NCI-H2029 (cell line): ENCODE results near the gene HTT.

Source experiments
- DNase-seq: peaks from one replicate; lab custom pipeline; 2025; lab: John Stamatoyannopoulos, UW

The HTT gene

DNA sequence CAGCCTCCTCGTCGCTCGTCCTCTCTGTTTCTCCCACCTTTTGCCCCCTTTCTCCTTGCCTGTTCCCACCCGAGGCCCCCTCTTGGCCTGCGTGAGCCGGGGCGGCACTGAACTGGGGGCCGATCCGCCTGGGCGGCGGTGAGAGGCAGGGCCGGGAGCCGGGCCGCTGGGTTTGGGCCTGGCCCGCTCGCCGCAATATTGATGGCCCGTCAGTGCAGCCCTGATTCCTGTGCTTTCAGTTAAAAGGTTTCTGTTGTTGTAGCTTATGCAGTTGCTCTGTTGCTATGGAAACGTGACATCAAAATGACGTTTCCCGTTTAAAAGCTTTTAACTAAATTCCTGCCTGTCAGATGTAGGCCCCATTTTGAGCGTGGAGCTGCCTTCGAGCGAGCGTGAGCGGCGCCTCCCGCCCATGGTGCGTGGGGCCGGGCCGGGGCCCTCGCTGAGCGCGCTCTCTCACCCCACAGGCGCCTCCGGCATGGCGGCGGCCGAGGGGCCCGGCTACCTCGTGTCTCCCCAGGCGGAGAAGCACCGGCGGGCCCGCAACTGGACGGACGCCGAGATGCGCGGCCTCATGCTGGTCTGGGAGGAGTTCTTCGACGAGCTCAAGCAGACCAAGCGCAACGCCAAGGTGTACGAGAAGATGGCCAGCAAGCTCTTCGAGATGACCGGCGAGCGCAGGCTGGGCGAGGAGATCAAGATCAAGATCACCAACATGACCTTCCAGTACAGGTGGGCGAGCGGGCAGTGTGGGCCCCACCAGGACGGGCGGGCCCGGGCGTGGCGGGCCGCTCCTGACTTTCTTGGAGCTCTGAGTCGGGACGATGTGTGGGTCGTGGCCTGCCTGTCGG, 174.6 kb downstream of the HTT start, which contains the start of gene MSANTD1:
Gene MSANTD1 (plus strand): TSS at position 349 of the 851 bp plus-strand sequence. CDS start 64 bp downstream, at position 413.
- no peak for DNase-seq

DNA sequence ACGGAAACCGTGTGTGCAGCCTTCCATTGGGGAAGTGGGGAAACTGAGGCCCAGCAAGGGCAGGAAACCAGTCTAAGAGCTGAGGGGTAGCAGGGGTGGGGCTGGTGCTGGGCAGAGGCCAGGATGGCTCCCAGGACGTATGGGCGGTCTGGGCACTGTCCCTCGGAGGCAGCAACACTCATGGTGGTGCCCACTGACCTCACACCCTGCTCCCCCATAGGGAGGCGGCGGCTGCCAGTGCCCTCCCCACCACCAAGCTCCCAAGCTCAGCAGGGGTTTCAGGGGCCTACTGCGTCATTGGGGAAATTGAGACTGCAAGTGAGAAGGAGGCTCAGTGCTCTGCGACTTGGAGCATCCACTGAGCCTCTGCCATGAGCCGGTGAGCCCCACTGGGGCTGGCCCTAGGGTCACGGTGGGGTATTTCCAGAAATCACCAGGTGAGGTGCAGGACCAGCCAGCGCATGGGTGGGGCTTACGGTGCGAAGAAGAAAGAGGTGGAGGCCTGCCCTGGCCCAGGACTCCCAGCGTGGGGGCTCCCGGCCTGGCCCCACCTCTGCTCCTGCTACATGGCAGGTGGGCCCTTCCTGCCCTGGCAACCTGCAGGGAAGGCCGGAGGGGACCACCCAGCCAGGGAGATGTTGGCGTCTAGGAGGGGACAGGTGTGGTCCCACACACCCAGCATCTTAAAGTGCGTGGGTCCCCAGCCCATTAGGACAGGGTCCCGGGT, 175.4 kb downstream of the HTT start:
- no peak for DNase-seq

DNA sequence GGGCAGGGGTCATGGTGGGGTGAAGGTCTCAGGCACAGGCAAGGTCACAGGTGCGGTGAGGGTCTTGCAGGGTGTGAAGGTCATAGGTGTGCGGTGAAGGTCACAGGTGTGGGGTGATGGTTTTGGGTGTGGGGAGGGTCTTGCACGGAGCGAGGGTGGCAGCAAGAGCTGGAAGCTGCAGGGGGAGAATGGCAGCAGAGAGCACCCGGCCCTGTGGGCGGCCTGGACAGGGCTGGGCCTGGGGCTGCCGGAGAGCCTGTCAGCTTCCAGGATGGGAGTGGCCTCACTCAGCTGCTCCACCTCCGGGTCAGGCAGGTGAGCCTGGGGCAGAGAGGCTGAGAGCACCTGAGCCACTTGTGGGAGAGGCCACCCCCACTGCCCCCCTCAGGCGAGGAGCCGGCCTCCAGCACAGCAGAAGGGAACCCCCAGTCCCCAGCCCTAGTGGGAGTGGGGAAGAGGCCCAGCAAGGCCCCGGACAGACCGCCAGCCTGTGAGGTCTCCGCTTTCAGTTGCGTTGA, 176.0 kb downstream of the HTT start:
- DNase-seq: no peak

DNA sequence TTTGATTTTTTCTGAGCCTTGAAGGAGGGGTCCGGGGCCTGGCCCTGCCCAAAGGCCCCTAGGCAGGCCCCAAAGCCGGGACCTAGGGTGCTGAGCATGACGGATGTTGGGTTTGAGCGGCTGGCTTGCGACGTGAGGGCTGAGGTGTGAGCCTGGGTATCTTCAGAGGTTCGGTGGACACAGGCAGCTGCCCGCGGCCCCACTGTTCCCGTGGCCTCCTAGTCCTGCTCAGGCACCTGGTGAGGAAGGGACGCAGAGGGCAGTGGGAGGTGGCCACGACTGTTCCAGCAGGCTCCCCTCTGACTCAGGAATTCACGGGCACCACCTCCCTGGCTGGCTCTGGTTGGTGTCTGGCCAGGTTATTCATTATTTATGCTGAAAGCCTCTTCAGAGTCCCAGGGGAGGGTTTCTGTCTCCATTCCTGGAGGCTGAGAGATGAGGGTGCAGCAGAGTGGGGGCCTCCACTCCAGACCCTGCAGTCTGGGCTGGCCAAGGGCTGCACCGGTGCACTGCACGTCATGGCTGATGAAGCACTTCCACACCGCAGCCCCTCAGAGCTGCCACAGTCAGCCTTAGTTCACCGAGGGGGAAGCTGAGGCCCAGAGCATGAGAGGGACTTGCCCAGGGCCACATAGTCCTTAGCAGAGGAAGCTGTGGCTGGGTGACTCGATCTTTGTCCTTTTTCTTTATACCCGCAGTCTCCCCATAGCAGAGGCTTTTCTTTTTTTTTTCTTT, 176.6 kb downstream of the HTT start:
- no peak for DNase-seq

DNA sequence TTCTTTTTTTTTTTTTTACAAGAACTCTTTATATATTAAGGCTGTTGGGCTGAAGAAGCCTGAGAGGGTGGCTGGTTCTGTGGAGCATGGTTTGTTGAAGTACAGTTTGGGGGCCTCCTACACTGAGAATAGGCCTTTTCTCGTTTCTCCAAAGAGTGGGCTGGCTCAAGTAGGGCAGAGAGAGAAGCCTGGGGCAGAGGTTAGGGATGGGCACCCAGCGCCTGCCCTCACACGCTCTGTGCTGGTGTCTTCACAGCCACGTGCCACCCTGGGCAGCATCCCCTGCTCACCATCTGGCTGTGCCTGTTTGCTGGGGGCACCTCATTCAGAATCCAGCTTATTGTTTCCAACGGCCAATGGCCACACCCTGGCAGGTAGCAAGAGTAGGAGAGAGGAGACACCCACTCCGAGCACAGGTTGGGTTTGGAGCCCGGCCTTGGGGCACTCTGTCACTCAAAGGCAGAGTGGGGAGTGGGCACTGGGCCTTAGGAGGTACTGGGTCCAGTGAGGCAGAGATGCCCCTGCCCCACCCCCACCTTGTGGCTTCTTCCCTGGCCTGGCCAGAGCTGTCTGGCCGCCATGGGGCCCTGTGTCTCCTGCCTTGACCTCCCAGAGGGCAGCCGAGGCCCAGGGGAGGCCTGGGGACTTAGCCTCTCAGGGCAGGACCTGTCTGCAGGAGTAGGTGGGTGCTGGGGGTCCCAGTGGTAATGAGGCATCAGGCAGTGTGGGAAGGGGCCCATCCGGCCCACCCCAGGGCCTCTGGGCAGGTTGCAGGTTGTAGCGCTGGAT, 177.4 kb downstream of the HTT start:
- DNase-seq: no peak

DNA sequence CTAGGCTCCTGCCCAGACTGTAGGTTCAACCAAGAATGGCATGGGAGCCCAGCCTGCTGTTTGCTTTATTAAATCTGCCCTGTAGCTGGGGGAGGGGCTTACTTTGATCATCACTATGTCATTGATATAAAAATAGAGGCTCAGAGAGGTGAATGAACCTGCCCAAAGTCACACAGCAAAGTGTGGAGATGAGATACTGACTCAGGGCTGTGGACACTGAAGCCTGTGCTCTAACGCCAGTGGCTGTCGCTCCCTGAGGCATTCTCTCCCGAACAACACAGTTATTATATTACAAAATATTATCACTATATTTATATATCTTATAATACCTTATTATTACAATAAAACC, 178.0 kb downstream of the HTT start:
- no peak for DNase-seq

DNA sequence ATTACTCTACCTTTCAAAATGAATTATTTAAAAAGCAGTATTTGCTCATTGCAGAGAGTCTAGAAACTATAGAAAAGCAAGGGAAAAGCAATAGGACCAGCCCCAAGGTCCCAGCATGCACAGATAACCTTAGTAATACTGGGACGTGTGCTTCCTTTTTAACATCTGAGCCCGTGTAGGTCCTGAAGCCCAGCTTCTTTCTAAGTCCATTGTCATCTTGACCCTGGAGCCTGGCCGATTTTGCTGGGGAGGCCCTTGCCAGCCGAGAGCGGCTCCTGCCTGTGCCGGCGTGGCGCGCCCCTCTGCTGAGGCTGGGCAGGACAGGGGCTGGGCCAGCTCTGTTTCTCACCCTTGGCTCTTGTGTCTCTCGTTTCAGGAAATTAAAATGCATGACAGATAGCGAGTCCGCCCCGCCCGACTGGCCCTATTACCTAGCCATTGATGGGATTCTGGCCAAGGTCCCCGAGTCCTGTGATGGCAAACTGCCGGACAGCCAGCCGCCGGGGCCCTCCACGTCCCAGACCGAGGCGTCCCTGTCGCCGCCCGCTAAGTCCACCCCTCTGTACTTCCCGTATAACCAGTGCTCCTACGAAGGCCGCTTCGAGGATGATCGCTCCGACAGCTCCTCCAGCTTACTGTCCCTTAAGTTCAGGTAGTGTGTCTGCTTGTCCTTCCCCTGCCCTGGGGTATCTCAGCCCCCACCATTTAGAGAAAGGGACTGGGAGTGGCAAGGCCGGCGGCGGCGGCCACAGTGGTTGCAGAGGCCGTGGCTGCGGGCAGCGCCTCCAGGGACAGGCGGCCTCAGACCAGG, 178.6 kb downstream of the HTT start:
- no peak for DNase-seq

DNA sequence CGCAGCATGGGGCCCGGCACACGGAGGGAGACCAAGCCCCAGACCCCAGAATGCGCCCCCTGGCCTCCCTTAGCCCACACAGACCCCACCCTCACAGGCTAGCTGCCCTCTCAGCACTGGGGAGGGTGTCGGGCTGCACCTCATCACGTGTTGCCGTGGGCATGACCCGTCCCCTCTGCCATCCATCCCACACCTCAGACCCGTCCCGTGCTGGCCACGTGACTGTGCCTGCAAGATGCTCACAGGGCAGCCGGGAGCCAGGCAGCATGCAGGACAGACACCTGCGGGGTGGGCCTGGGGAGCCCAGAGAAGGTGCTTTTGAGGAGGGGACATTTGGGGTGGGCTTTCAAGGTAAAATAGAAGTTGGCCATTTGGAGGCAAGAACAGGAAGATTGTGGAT, 179.3 kb downstream of the HTT start:
- no peak for DNase-seq

DNA sequence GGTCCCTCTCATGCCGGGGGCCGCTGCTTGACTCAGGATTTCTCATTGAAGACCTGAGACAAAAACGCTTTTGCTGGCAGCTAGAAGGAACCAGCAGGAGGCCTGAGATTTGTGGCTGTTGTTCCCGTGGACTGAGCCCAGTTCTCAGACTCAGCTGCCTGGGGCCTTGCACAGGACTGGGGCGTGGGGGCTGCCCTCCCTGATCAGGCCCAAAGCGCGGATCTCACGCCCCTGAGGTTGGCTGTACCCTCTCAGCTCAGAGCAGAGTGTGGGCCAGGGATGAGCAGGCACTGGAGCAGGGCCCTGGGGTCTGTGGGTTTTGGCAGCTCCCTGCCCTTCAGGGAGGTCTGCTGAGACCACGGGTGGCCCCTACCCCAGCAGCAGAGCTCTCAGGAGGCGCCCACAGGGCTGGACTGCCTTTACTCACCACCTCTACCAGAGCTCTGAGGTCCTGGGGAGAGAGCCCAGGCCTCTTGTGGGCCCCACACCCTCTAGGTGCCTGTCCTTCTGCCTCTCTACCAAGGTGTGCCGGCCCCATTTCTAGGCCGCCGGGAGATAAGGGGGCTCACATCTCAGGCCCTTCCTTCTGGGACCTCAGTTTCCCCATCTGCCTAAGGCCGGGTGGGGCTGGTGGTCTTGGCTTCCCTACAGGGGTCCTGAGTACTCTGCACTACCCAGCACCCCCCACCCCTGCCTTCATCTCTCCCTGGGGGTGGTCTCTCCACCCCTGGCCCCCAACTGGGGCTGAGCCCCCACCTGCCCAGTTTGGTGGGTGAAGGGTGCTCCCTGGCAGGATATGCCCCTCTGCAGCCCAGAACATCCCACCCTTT, 180.0 kb downstream of the HTT start:
- no peak for DNase-seq

DNA sequence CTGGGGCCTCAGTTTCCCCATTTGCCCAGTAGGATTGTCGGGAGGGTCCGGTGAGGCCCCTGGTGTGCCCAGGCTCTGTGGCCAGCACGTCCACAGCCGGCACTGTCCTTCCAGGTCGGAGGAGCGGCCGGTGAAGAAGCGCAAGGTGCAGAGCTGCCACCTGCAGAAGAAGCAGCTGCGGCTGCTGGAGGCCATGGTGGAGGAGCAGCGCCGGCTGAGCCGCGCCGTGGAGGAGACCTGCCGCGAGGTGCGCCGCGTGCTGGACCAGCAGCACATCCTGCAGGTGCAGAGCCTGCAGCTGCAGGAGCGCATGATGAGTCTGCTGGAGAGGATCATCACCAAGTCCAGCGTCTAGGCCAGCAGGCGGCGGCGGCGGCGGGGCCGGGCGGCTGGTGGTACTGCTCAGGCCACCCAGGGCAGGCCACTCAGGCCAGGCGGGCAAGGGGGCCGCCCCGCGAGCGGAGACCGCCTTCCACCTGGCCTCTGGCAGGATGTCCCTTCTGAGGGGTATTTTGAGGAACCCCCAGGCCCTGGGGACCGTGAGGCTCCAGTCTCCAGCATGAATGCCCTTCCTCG, 181.2 kb downstream of the HTT start:
- no peak for DNase-seq

DNA sequence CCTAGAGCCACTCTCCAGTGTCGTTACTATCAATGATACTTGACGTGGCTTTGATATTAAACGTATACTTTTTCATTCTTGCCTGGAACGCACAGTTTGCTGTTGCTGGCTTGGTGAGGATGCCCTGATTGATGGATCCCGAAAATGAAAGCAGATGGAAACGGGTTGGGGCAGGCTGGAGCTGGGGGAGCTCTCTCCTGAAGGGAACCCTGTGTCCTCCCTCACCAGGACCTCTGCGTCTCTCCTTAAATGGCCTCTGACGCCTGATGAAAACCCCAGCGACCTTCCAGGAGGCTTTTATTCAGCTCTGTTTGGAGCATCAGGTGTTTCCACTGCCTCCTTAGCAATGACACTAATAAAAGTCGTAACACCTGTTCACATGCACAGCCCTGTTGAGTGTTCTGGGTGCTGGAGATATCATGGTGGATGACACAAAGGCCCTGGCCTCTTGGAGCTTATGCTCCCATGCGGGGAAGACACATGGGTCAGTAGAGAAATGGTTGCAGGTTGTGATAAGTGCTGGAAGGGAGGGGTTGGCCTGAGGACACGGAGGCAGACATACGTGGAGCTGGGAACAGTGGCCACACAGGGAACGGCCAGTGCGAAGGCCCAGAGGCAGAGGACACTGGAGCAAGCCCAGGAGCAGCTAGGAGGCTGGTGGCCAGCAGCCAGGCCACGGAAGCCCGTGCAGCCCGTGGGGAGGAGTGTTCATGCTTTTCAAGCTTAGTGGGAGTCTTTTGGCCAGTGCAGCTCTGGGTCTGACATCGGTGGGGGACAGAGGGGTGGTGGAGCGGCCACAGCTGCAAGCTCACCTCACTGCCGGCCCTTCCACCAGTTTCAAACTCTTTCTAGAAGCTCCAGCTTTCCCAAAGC, 182.0 kb downstream of the HTT start:
- no peak for DNase-seq

DNA sequence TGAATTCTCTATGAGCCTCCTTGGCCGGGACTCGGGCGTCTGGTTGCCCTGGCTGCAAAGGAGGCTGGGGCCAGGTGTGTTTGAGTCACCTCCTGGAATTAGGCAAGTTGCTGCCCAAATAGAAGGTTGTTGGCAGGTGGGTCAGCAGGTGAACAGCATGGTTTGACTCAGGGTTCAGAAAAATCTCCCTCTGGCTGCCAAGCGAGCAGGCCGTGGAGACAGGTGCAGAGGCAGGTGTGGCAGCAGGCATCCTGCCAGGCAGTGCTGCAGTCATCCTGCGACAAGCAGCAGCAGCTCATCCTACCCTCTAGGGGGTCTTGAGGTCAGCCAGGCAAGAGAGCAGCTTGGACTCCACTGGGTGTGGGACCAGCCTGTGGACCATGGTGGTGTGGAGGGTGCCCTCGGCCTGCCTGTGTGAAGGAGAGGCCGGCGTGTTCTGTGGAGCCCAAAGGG, 182.6 kb downstream of the HTT start:
- DNase-seq: peak; percentile 85

DNA sequence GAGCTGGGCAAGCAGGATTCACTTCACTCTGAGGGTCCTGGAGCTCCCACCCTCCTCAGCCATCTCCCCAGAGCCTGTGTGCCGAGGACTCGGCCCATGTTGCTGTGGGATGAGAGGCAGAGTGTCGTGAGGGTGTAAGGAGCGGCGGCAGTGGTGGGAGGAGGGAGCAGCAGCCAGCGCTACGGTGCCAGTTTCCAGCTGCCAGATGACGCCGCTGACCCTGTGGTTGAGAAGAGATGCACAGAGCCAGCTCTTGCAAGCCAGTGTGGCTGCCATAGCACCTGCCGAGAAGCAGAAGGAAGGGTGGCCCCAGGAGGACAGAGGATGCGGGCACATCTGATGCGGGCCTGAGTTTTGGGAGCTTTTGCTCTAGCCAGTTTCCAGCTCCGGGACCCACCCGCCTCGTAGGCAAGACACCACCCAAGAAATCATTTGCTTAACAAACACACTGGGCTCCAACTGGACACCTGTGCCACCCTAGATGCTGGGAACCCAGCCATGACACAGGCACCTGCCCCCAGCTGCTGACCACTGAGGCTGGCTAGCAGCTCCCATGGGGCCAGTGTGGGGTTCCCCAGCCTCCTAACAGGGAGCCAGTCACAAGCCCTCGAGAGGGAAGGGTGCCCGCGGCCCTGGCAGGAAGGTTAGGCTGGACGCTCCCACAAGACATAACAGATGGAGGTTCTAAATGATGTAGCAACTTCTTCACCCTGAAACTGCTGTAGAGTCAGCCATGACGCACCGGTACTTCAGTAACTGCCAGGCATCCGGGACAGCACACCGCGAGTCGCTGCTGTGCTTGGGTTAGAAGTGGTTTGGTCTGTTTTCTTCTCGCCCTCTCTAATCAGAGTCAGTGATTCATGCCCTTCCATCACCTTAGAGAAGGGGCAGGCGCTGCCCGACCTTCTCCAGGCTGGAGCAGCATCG, 183.3 kb downstream of the HTT start:
- peak; percentile 25 for DNase-seq

DNA sequence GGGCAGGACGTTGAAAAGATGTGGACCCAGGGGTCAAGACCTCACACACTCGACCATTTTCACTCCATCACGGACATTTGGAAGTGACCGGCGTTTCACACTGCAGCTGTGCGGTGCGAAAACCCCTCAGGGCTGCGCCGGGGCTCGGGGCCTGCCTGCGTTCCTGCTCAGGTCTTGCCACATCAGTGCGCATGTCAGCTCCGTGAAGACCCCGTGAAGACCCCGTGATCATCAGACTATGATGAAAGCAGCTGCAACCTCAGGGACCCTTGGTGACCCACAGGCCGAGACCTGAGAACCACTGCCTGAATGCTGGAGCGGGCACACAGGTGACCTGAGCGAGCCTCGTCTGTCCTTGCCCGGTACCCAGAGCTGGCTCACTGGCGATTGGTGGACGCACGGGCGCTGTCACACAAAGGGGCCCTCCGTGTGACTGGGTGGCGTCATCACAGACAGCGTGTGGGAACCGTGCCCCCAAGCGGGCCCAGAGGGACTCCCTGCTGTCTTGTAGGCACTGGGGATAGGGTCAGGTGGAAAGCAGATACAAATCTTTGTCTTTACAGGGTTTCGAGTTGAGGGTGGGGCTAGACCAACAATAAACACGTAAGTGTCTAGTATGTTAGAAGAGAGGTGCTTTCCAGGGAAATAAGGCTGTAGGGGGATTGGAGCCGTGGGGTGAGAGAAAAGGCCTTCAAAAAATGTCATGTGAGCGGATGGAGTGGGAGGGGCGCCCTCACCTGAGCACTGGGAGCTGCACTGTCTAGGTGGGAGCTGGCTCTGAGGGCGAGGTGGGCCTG, 187.1 kb downstream of the HTT start:
- no peak for DNase-seq

DNA sequence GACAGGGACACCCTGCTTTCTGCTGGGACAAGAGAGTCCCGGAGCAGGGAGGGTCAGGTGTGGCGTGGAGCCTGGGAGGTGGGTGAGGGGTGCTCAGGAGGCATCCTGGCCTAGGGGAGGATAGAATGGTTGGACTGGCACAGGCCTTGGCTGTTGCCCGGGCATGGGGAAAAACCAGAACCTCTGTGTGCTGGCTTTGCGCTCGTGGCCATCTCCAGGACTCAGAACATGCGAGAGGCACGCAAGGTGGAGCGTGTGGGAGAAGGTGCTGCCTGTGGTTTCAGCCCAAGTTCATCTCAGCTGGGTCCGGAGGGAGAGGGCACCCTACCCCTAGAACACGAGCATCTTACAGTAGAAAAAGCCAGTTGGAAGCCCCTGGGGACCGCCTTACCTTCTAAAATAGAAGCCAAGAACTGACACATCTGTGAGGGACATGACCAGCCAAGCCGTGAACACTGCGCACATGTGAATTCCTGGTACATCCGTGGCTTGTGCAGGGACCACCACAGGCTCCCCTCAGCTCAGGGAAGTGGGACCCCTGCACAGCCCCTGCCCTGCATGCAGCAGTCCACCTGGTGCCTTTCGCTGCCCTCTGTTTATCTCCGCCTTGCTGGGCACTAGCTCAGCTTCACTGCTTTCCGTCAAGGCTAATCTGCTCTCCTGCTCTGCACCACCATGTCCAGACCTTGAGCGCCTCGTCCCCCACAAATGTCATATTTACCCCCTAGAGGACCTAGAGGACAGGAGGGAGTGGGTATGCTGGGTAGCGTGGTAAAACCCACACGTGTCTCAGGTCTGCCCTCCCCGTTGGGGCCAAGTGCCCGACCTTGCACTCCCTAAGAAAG, 187.9 kb downstream of the HTT start:
- DNase-seq: no peak
